Neural progenitor cell (in vitro differentiated cells): Measurements from ENCODE around the gene TECTB.

Source experiments
- EZH2 ChIP-seq: fragments of 200-600 bp; sonication (generic); IDR thresholded peaks from 2 replicates; pipeline ENCODE4 v1.6.1; 2017; ENCODE audit warnings: antibody characterized with exemption, mild to moderate bottlenecking, moderate library complexity
- EZH2phosphoT487 ChIP-seq: fragments of 200-600 bp; sonication (generic); IDR thresholded peaks from 2 replicates; pipeline ENCODE4 v1.6.1; 2017; ENCODE audit warnings: antibody characterized with exemption
- TF ChIP-seq, protein P1 (sequence below): fragments of 200-600 bp; sonication (generic); IDR thresholded peaks from 2 replicates; pipeline ENCODE4 v1.5.1; 2017; ENCODE audit warnings: antibody characterized with exemption, mild to moderate bottlenecking

DNA sequence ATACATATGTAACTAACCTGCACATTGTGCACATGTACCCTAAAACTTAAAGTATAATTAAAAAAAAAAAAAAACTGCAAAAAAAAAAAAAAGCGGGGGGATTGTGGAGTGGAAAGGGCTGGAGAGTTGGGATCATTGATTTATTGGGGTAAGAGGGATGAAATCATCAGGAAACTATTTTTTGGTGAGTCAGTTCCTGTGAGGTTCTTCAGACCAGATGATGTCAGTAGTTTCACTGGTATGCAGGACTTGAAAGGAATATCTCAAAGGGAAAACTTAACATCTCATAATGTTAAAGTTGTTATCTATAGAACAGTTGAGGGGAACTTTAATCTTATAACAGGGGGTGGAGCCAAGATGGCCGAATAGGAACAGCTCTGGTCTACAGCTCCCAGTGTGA lies 32.6 kb upstream of the TECTB start:
- TF ChIP-seq, protein P1, sequence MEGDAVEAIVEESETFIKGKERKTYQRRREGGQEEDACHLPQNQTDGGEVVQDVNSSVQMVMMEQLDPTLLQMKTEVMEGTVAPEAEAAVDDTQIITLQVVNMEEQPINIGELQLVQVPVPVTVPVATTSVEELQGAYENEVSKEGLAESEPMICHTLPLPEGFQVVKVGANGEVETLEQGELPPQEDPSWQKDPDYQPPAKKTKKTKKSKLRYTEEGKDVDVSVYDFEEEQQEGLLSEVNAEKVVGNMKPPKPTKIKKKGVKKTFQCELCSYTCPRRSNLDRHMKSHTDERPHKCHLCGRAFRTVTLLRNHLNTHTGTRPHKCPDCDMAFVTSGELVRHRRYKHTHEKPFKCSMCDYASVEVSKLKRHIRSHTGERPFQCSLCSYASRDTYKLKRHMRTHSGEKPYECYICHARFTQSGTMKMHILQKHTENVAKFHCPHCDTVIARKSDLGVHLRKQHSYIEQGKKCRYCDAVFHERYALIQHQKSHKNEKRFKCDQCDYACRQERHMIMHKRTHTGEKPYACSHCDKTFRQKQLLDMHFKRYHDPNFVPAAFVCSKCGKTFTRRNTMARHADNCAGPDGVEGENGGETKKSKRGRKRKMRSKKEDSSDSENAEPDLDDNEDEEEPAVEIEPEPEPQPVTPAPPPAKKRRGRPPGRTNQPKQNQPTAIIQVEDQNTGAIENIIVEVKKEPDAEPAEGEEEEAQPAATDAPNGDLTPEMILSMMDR, result no peak
- TF ChIP-seq EZH2 (no peak), EZH2phosphoT487 (no peak)
